HCT116 (cell line): Measurements from ENCODE around the gene SLC44A3. TPM values are rescaled to one million over a fixed set of nuclear protein-coding genes. Genes with fewer than 3 reads are reported as not detected.

Experiments used
- ATAC-seq: fragments of 200-7000 bp; cut with Tn5 transposase; 2 replicates; pipeline ENCODE4 v1.9.1; 2020; ENCODE audit warnings: mild to moderate bottlenecking, moderate library complexity
- BruUV-seq: library from RNA; stranded (reverse); fragments of 400-500 nt; replicated peaks from 2 replicates; lab custom pipeline; 2021; lab: Mats Ljungman, UMichigan
- CTCF ChIA-PET: fragments of 300-600 bp; sonication (Branson Sonifier 250); formaldehyde crosslinking; loops from one replicate; lab custom pipeline; 2021; ENCODE audit warnings: antibody characterized with exemption; lab: Charles Lee
- POLR2A ChIA-PET: fragments of 300-600, 350-600 bp; sonication (Branson Sonifier 250); formaldehyde crosslinking; loops from one replicate; lab custom pipeline; 2021; ENCODE audit warnings: antibody characterized with exemption; lab: Charles Lee
- RAD21 ChIA-PET, 2 experiments: fragments of 300-600 bp; sonication (Branson Sonifier 250); formaldehyde crosslinking; loops; one replicate each; lab custom pipeline; 2023; ENCODE audit warnings: low total read pairs in 2 of 2; ENCODE audit not compliant: uncharacterized antibody in 2 of 2, unreplicated experiment in 2 of 2, low non-redundant PET in 1 of 2; lab: Charles Lee
- DNase-seq: peaks from one replicate; pipeline ENCODE4 v3.0.0-alpha.2; 2010; ENCODE audit warnings: low read depth, low spot score
- H2AFZ ChIP-seq: fragments of 200-600 bp; shearing (Covaris generic), sonication (generic); 2 replicates; pipeline ENCODE4 v1.6.1; 2017; ENCODE audit warnings: low read depth, mixed run types, mixed read lengths, antibody characterized with exemption, low read length; ENCODE audit not compliant: poor library complexity, severe bottlenecking
- H3K27ac ChIP-seq: 2 replicates; pipeline ENCODE4 v1.5.1; 2012; ENCODE audit warnings: low read depth, low read length
- H3K27me3 ChIP-seq: fragments of 200-600 bp; sonication (generic); 2 replicates; pipeline ENCODE4 v1.6.1; 2016; ENCODE audit warnings: mixed run types, low read length, mixed read lengths; ENCODE audit not compliant: insufficient read depth
- H3K36me3 ChIP-seq, 2 experiments: fragments of 200-500 bp in 1 of 2; fragments of 200-600 bp in 1 of 2; sonication (Bioruptor generic) in 1 of 2; sonication (generic) in 1 of 2; 2 replicates each; pipeline versions ENCODE4 v1.5.1 to v1.6.1; 2014 to 2016; ENCODE audit warnings: low read length in 2 of 2, inconsistent platforms in 1 of 2, mixed read lengths in 1 of 2, mixed run types in 1 of 2; ENCODE audit not compliant: insufficient read depth in 2 of 2, control insufficient read depth in 1 of 2
- H3K4me1 ChIP-seq, 2 experiments: fragments of 200-600 bp in 1 of 2; sonication (generic) in 1 of 2; 2 replicates each; pipeline versions ENCODE4 v1.5.1 to v1.6.1; 2012 to 2017; ENCODE audit warnings: low read length in 2 of 2, inconsistent platforms in 1 of 2, mild to moderate bottlenecking in 1 of 2, mixed read lengths in 1 of 2, mixed run types in 1 of 2, moderate library complexity in 1 of 2; ENCODE audit not compliant: insufficient read depth in 2 of 2, control insufficient read depth in 1 of 2
- H3K4me2 ChIP-seq: fragments of 200-600 bp; sonication (generic); 2 replicates; pipeline ENCODE4 v1.6.1; 2017; ENCODE audit warnings: mixed run types, low read length, mixed read lengths
- H3K4me3 ChIP-seq, 2 experiments: fragments of 200-600 bp in 1 of 2; sonication (generic) in 1 of 2; replicated peaks in 1 of 2; 2 replicates each; pipeline ENCODE4 v1.5.1; 2011 to 2016; ENCODE audit warnings: low read length in 2 of 2, control low read depth in 1 of 2, low read depth in 1 of 2, mild to moderate bottlenecking in 1 of 2, mixed read lengths in 1 of 2, mixed run types in 1 of 2
- H3K79me2 ChIP-seq: fragments of 200-600 bp; sonication (generic); 2 replicates; pipeline ENCODE4 v1.6.1; 2017; ENCODE audit warnings: mild to moderate bottlenecking, mixed run types, low read length, moderate library complexity, mixed read lengths; ENCODE audit not compliant: insufficient read depth
- H3K9ac ChIP-seq: fragments of 200-600 bp; sonication (generic); 2 replicates; pipeline ENCODE4 v1.6.1; 2016; ENCODE audit warnings: low read length, mixed read lengths
- H3K9me2 ChIP-seq: fragments of 200-600 bp; sonication (generic), shearing (Covaris generic); 2 replicates; pipeline ENCODE4 v1.6.1; 2017; ENCODE audit warnings: mixed run types, mild to moderate bottlenecking, moderate library complexity; ENCODE audit not compliant: insufficient read depth
- H3K9me3 ChIP-seq, 2 experiments: fragments of 200-500 bp in 1 of 2; fragments of 200-600 bp in 1 of 2; sonication (Bioruptor generic) in 1 of 2; sonication (generic) in 1 of 2; 2 replicates each; pipeline ENCODE4 v1.6.1; 2014 to 2017; ENCODE audit warnings: low read length in 2 of 2, mixed read lengths in 2 of 2, inconsistent platforms in 1 of 2, low read depth in 1 of 2, mild to moderate bottlenecking in 1 of 2, mixed run types in 1 of 2, moderate library complexity in 1 of 2; ENCODE audit not compliant: control insufficient read depth in 1 of 2, insufficient read depth in 1 of 2
- H4K20me1 ChIP-seq: fragments of 200-600 bp; sonication (generic), shearing (Covaris generic); 2 replicates; pipeline ENCODE4 v1.6.1; 2017; ENCODE audit warnings: mixed run types, mild to moderate bottlenecking, moderate library complexity; ENCODE audit not compliant: insufficient read depth
- ATF3 ChIP-seq: IDR thresholded peaks from 2 replicates; pipeline ENCODE4 v1.6.1; 2012
- CBX3 ChIP-seq: IDR thresholded peaks from 2 replicates; pipeline ENCODE4 v1.6.1; 2012; ENCODE audit warnings: low read depth
- CTCF ChIP-seq, 3 experiments: fragments of 200-600 bp in 1 of 3; sonication (generic) in 1 of 3; IDR thresholded peaks in 2 of 3; conservative IDR thresholded peaks in 1 of 3; 2 replicates each; pipeline ENCODE4 v1.5.1; 2012 to 2017; ENCODE audit warnings: low read depth in 2 of 3, low read length in 2 of 3, antibody characterized with exemption in 1 of 3, borderline replicate concordance in 1 of 3, control low read depth in 1 of 3, mild to moderate bottlenecking in 1 of 3, mixed read lengths in 1 of 3, mixed run types in 1 of 3, moderate library complexity in 1 of 3; ENCODE audit not compliant: insufficient read depth in 1 of 3
- EGR1 ChIP-seq: IDR thresholded peaks from 2 replicates; pipeline ENCODE4 v1.6.1; 2012; ENCODE audit warnings: low read depth
- ELF1 ChIP-seq: IDR thresholded peaks from 2 replicates; pipeline ENCODE4 v1.6.1; 2012; ENCODE audit warnings: low read depth, borderline replicate concordance
- EZH2 ChIP-seq: fragments of 200-600 bp; sonication (generic); IDR thresholded peaks from 2 replicates; pipeline ENCODE4 v1.6.1; 2017; ENCODE audit warnings: antibody characterized with exemption, mixed run types
- EZH2phosphoT487 ChIP-seq: fragments of 200-600 bp; IDR thresholded peaks from 2 replicates; pipeline ENCODE4 v1.6.1; 2018; ENCODE audit warnings: antibody characterized with exemption, borderline replicate concordance
- FOSL1 ChIP-seq: IDR thresholded peaks from 2 replicates; pipeline ENCODE4 v1.6.1; 2012; ENCODE audit warnings: low read depth
- JUND ChIP-seq: IDR thresholded peaks from 2 replicates; pipeline ENCODE4 v1.6.1; 2012
- POLR2A ChIP-seq: IDR thresholded peaks from 2 replicates; pipeline ENCODE4 v1.7.0; 2011; ENCODE audit warnings: borderline replicate concordance; ENCODE audit not compliant: insufficient read depth, insufficient read length; ENCODE audit errors: extremely low read depth
- RAD21 ChIP-seq: IDR thresholded peaks from 2 replicates; pipeline ENCODE4 v1.6.1; 2012; ENCODE audit warnings: low read depth, mild to moderate bottlenecking
- REST ChIP-seq: IDR thresholded peaks from 2 replicates; pipeline ENCODE4 v1.6.1; 2012; ENCODE audit warnings: low read depth
- SP1 ChIP-seq: IDR thresholded peaks from 2 replicates; pipeline ENCODE4 v1.6.1; 2012; ENCODE audit warnings: low read depth
- TCF7L2 ChIP-seq: IDR thresholded peaks from 2 replicates; pipeline ENCODE4 v1.7.0; 2011; ENCODE audit warnings: borderline replicate concordance, inconsistent platforms; ENCODE audit not compliant: insufficient read depth, insufficient read length; ENCODE audit errors: extremely low read depth
- YY1 ChIP-seq: IDR thresholded peaks from 2 replicates; pipeline ENCODE4 v1.6.1; 2011; ENCODE audit warnings: low read length, low read depth, moderate library complexity, mild to moderate bottlenecking; ENCODE audit not compliant: insufficient replicate concordance; ENCODE audit errors: extremely low read depth
- ZBTB33 ChIP-seq: IDR thresholded peaks from 2 replicates; pipeline ENCODE4 v1.6.1; 2011; ENCODE audit warnings: mild to moderate bottlenecking, low read length, moderate library complexity; ENCODE audit not compliant: insufficient replicate concordance; ENCODE audit errors: extremely low read depth
- ZFX ChIP-seq: fragments of 450-650 bp; IDR thresholded peaks from 2 replicates; pipeline ENCODE4 v1.6.1; 2017
- ZNF274 ChIP-seq: fragments of 200-500 bp; sonication (Bioruptor generic); IDR thresholded peaks from 2 replicates; pipeline ENCODE4 v1.6.1; 2014; ENCODE audit warnings: mild to moderate bottlenecking, low read depth, low read length, inconsistent platforms
- intact Hi-C: fragments of 100-400 bp; cut with micrococcal nuclease; formaldehyde crosslinking; loops from 2 replicates; pipeline ENCODE4 v1.10.0; 2022
- total RNA-seq: library from RNA; stranded (reverse); gene quantifications from one replicate; pipeline ENCODE4 v1.2.1, GENCODE V29; 2021; ENCODE audit not compliant: unreplicated experiment

Gene SLC44A3
- total RNA-seq, 1 experiment from 2014 or later: 9.6 TPM

- no peaks in the 10 kb centered on the region for H3K9me3 ChIP-seq
- H3K27me3 ChIP-seq: no peaks in the 10 kb centered on the region
- peaks cover 13 to 28% of the 10 kb centered on the region in 2 experiments for H3K4me1 ChIP-seq
- DNase-seq: no peak
- no TSS peak for BruUV-seq
- intact Hi-C loops: no loop called here
- no peak overlapping the region for H3K4me2 ChIP-seq
- TF ChIP-seq EGR1 (no peak), YY1 (no peak), ATF3 (no peak), SP1 (no peak), JUND (no peak), ELF1 (no peak), POLR2A (no peak), FOSL1 (no peak), EZH2 (no peak), REST (no peak), CBX3 (no peak), ZNF274 (no peak), ZBTB33 (no peak), CTCF (IDR thresholded peaks at IDR 0.05 in 2 of 3, conservative IDR thresholded peaks at IDR 0.05 in 1 of 3; ENCODE audit: borderline replicate concordance in 1 of 3, insufficient read depth in 1 of 3, low read depth in 2 of 3, low read length in 2 of 3) (0 out of 6 replicates have a peak, but pooled peaks of 1 of the 3 experiments have one; percentile 12), TCF7L2 (no peak), RAD21 (peak; percentile 31; the same call in 1 of the 2 replicates), EZH2phosphoT487 (no peak), ZFX (no peak)
- TF ChIP-seq, all 23 proteins: peak for 2
- ChIA-PET RAD21 (interaction anchor here in 1 of 2 experiments (3.2 to 3.8 kb wide), 2 partner anchors 189 to 191 kb away, joined by 33 to 52 read pairs; no protein-coding TSS in a partner anchor), CTCF (interaction anchor here (1.4 to 7.0 kb wide), 2 partner anchors 188 to 191 kb away, joined by 5 to 190 read pairs; no protein-coding TSS in a partner anchor), POLR2A (no interaction called here)
- Histone ChIP-seq H3K79me2 (no peaks in the 10 kb centered on the region), H4K20me1 (no peaks in the 10 kb centered on the region), H3K4me3 (no peak overlapping the region), H3K36me3 (no peaks in the 10 kb centered on the region), H3K9ac (no peak overlapping the region), H3K9me2 (no peaks in the 10 kb centered on the region), H3K27ac (no peak overlapping the region), H2AFZ (no peak overlapping the region)
- no peak for ATAC-seq
Measured at GRCh38 chr1:94852788-94853187, 32.6 kb downstream of the SLC44A3 start.
